ENCODE data around the gene FGF12. TPM values are rescaled to one million over a fixed set of nuclear protein-coding genes. Genes with fewer than 3 reads are reported as not detected.
A peak's percentile ranks its signal among the peaks of the same experiment; 100 is the strongest.

Gene FGF12
- total and polyA plus RNA-seq, 10 donors: 3.7 to 53.3 (median 19.1) TPM

- intact Hi-C loops (cut with DNase I; ENCODE audit: low total_unique reads): no loop called here
Observed at GRCh38 chr3:192575879-192576506, 151.3 kb downstream of the FGF12 start.

GRCh38 chr3:192573240-192573639, 154.1 kb downstream of the FGF12 start:
- no peaks in the 10 kb centered on the region for H3K27me3 ChIP-seq (replicated peaks in 1 of 7)
- DNase-seq: no peak
- no peaks in the 10 kb centered on the region for H3K36me3 ChIP-seq
- no peak overlapping the region for H3K4me3 ChIP-seq
- WGBS, 5 donors: 79 to 87% (median 81%) methylated on average over 2 of the region's 2 CpGs
- no peak overlapping the region for H3K27ac ChIP-seq
- intact Hi-C loops (cut with DNase I; ENCODE audit: low total_unique reads): no loop called here
- H3K4me1 ChIP-seq: peaks cover 0 to 8% (median 1%) of the 10 kb centered on the region in 6 donors
- TF ChIP-seq POLR2A (IDR thresholded peaks at IDR 0.05) (no peak), POLR2AphosphoS5 (IDR thresholded peaks at IDR 0.05) (no peak), CTCF (IDR thresholded peaks at IDR 0.05 in 8 of 11, conservative IDR thresholded peaks at IDR 0.05 in 3 of 11) (no peak)
- peaks cover 0 to 6% (median 0%) of the 10 kb centered on the region in 8 donors for H3K9me3 ChIP-seq

More at GRCh38 chr3:192575879-192576506, 151.3 kb downstream of the FGF12 start:
- Histone ChIP-seq H3K4me3 (no peak overlapping the region), H3K27me3 (replicated peaks in 1 of 7) (no peaks in the 10 kb centered on the region), H3K4me1 (peaks cover 0 to 4% (median 1%) of the 10 kb centered on the region in 6 donors), H3K27ac (no peak overlapping the region), H3K9me3 (peaks cover 0 to 6% (median 0%) of the 10 kb centered on the region in 8 donors), H3K36me3 (no peaks in the 10 kb centered on the region)
- TF ChIP-seq CTCF (IDR thresholded peaks at IDR 0.05 in 8 of 11, conservative IDR thresholded peaks at IDR 0.05 in 3 of 11) (no peak), POLR2A (IDR thresholded peaks at IDR 0.05) (no peak), POLR2AphosphoS5 (IDR thresholded peaks at IDR 0.05) (no peak)
- 59 to 86% (median 79%) methylated on average over 3 of the region's 3 CpGs for WGBS, 5 donors
- DNase-seq: no peak

- 29 to 61% (median 42%) methylated on average over 30 of the region's 30 CpGs for WGBS, 5 donors
- Histone ChIP-seq H3K9me3 (no peaks in the 10 kb centered on the region), H3K4me3 (peak overlapping the region in 6 of 8 donors; percentile 1 to 41 (median 16)), H3K27me3 (replicated peaks in 1 of 7) (no peaks in the 10 kb centered on the region), H3K27ac (peak overlapping the region in 6 of 8 donors; percentile 3 to 52 (median 32)), H3K36me3 (no peaks in the 10 kb centered on the region), H3K4me1 (peaks cover 0 to 8% (median 1%) of the 10 kb centered on the region in 6 donors)
- intact Hi-C loops (cut with DNase I; ENCODE audit: low total_unique reads): no loop called here
- no peak for TF ChIP-seq CTCF (IDR thresholded peaks at IDR 0.05 in 8 of 11, conservative IDR thresholded peaks at IDR 0.05 in 3 of 11)
- TF ChIP-seq POLR2AphosphoS5 (IDR thresholded peaks at IDR 0.05): peak in 1 of 3 donors; percentile 51
- TF ChIP-seq POLR2A (IDR thresholded peaks at IDR 0.05): no peak
- DNase-seq: no peak
Observed at GRCh38 chr3:192570821-192571791, 156.2 kb downstream of the FGF12 start.

- TF ChIP-seq POLR2AphosphoS5 (IDR thresholded peaks at IDR 0.05) (no peak), CTCF (IDR thresholded peaks at IDR 0.05 in 8 of 11, conservative IDR thresholded peaks at IDR 0.05 in 3 of 11) (no peak), POLR2A (IDR thresholded peaks at IDR 0.05) (no peak)
- no peak overlapping the region for H3K27ac ChIP-seq
- no peak overlapping the region for H3K4me3 ChIP-seq
- DNase-seq: no peak
- intact Hi-C loops (cut with DNase I; ENCODE audit: low total_unique reads): no loop called here
- no peaks in the 10 kb centered on the region for H3K9me3 ChIP-seq
- no peaks in the 10 kb centered on the region for H3K27me3 ChIP-seq (replicated peaks in 1 of 7)
- peaks cover 0 to 8% (median 1%) of the 10 kb centered on the region in 6 donors for H3K4me1 ChIP-seq
- H3K36me3 ChIP-seq: no peaks in the 10 kb centered on the region
Observed at GRCh38 chr3:192570315-192570714, 157.0 kb downstream of the FGF12 start.
